ENCODE results near the gene SRGAP3.

The SRGAP3 gene

GRCh38 chr3:9135930-9136525 lies 113.4 kb downstream of the SRGAP3 start:
- DNase-seq (ENCODE audit: low spot score): no peak
- TF ChIP-seq CTCF (IDR thresholded peaks at IDR 0.05; ENCODE audit: borderline replicate concordance, control extremely low read depth, extremely low read depth, insufficient read depth, missing control alignments): no peak
- in situ Hi-C loops (cut with MboI; ENCODE audit: low sequenced_read_pairs, unreplicated experiment): no loop called here

GRCh38 chr3:9135526-9135925 lies 113.9 kb downstream of the SRGAP3 start:
- in situ Hi-C loops (cut with MboI; ENCODE audit: low sequenced_read_pairs, unreplicated experiment): no loop called here
- no peak for TF ChIP-seq CTCF (IDR thresholded peaks at IDR 0.05; ENCODE audit: borderline replicate concordance, control extremely low read depth, extremely low read depth, insufficient read depth, missing control alignments)
- no peak for DNase-seq (ENCODE audit: low spot score)

GRCh38 chr3:9133656-9134055 lies 115.8 kb downstream of the SRGAP3 start:
- in situ Hi-C loops (cut with MboI; ENCODE audit: low sequenced_read_pairs, unreplicated experiment): no loop called here
- TF ChIP-seq CTCF (IDR thresholded peaks at IDR 0.05; ENCODE audit: borderline replicate concordance, control extremely low read depth, extremely low read depth, insufficient read depth, missing control alignments): no peak
- DNase-seq (ENCODE audit: low spot score): no peak

- TF ChIP-seq CTCF (IDR thresholded peaks at IDR 0.05; ENCODE audit: borderline replicate concordance, control extremely low read depth, extremely low read depth, insufficient read depth, missing control alignments): no peak
- DNase-seq (ENCODE audit: low spot score): no peak
- in situ Hi-C loops (cut with MboI; ENCODE audit: low sequenced_read_pairs, unreplicated experiment): no loop called here
These were observed 118.8 kb downstream of the SRGAP3 start for GRCh38 chr3:9130345-9131305.

- no peak for TF ChIP-seq CTCF (IDR thresholded peaks at IDR 0.05; ENCODE audit: borderline replicate concordance, control extremely low read depth, extremely low read depth, insufficient read depth, missing control alignments)
- in situ Hi-C loops (cut with MboI; ENCODE audit: low sequenced_read_pairs, unreplicated experiment): no loop called here
- no peak for DNase-seq (ENCODE audit: low spot score)
These were observed 120.1 kb downstream of the SRGAP3 start for GRCh38 chr3:9129365-9129764.

- no peak for DNase-seq (ENCODE audit: low spot score)
- TF ChIP-seq CTCF (IDR thresholded peaks at IDR 0.05; ENCODE audit: borderline replicate concordance, control extremely low read depth, extremely low read depth, insufficient read depth, missing control alignments): no peak
- in situ Hi-C loops (cut with MboI; ENCODE audit: low sequenced_read_pairs, unreplicated experiment): no loop called here
These were observed 124.0 kb downstream of the SRGAP3 start for GRCh38 chr3:9125278-9125951.

Measured in GM13976 (cell line).